ENCODE results near the gene PSMD9. TPM values are rescaled to one million over a fixed set of nuclear protein-coding genes. Genes with fewer than 3 reads are reported as not detected.
A peak's percentile ranks its signal among the peaks of the same experiment; 100 is the strongest.

PSMD9 gene
- total RNA-seq, 1 experiment from 2014 or later: 241 TPM

DNA sequence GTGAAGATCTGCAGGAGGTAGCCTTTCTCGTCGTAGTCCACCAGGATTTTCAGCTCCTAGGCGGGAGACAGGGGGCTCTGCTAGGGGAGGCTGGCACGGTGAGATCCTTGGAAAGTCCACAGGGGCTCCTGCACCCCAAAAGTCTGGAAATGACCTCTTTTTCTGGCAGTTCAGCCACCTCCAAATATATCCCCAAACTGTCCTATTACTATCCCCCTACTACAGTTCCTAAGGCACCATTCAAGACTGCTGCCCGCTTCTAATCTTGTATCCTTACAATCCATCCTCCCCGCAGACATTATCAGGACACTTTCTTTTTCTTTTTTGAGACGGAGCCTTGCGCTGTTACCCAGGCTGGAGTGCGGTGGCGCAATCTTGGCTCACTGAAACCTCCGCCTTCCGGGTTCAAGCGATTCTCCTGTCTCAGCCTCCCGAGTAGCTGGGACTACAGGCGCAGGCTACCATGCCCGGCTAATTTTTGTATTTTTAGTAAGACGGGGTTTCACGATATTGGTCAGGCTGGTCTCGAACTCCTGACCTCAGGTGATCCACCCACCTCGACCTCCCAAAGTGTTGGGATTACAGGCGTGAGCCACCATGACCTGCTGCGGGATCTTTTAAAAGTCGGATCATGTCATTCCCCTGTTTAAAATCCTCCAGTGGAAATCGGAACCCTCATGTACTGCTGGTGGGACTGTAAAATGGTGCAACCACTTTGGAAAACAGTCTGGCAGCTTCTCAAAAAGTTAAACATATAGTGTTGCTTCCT, 48.4 kb upstream of the PSMD9 start:
- Histone ChIP-seq H3K4me2 (ENCODE audit: low read length) (peak overlapping the region; percentile 90), H3K4me3 (ENCODE audit: low read length) (peak overlapping the region; percentile 79), H3K9me2 (replicated peaks; ENCODE audit: low read length) (no peaks in the 10 kb centered on the region), H3K4me1 (ENCODE audit: insufficient read depth, low read length) (0 out of 2 replicates have a peak, but pooled peaks cover 4% of the 10 kb centered on the region), H3K36me3 (ENCODE audit: low read depth, low read length) (no peaks in the 10 kb centered on the region), H3K9me3 (ENCODE audit: low read length) (no peaks in the 10 kb centered on the region), H3K27me3 (ENCODE audit: low read length) (no peaks in the 10 kb centered on the region), H2AFZ (ENCODE audit: low read length) (peak overlapping the region; percentile 89), H3F3A (ENCODE audit: low read length, unreplicated experiment) (no peaks in the 10 kb centered on the region), H3K9ac (ENCODE audit: low read length) (peak overlapping the region; percentile 73), H3K27ac (ENCODE audit: low read length) (peak overlapping the region; percentile 12; the same call in 1 of the 2 replicates), H3K79me2 (ENCODE audit: low read length) (no peaks in the 10 kb centered on the region), H4K20me1 (ENCODE audit: low read length) (no peaks in the 10 kb centered on the region)
- intact Hi-C loops (cut with micrococcal nuclease): loop anchor here (1.0 kb wide), 1 partner anchor 48 kb away; the partner anchor contains the start of gene PSMD9
- TF ChIP-seq EZH2 (IDR thresholded peaks at IDR 0.05; ENCODE audit: low read length, unreplicated experiment) (no peak), EZH2phosphoT487 (IDR thresholded peaks at IDR 0.05; ENCODE audit: borderline replicate concordance, low read length) (no peak)
- TF ChIP-seq, protein P1, sequence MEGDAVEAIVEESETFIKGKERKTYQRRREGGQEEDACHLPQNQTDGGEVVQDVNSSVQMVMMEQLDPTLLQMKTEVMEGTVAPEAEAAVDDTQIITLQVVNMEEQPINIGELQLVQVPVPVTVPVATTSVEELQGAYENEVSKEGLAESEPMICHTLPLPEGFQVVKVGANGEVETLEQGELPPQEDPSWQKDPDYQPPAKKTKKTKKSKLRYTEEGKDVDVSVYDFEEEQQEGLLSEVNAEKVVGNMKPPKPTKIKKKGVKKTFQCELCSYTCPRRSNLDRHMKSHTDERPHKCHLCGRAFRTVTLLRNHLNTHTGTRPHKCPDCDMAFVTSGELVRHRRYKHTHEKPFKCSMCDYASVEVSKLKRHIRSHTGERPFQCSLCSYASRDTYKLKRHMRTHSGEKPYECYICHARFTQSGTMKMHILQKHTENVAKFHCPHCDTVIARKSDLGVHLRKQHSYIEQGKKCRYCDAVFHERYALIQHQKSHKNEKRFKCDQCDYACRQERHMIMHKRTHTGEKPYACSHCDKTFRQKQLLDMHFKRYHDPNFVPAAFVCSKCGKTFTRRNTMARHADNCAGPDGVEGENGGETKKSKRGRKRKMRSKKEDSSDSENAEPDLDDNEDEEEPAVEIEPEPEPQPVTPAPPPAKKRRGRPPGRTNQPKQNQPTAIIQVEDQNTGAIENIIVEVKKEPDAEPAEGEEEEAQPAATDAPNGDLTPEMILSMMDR (conservative IDR thresholded peaks at IDR 0.05; ENCODE audit: low read depth, low read length): no peak
- TSS peak; percentile 92 for BruUV-seq (replicated peaks)
- ATAC-seq: peak; percentile 9
- no peak for DNase-seq
- ChIA-PET POLR2A (ENCODE audit: unreplicated experiment) (interaction anchor here (0.5 kb wide), 1 partner anchor 386 kb away, joined by 11 read pairs; the partner anchor contains the start of gene DIABLO), CTCF (no interaction called here)

DNA sequence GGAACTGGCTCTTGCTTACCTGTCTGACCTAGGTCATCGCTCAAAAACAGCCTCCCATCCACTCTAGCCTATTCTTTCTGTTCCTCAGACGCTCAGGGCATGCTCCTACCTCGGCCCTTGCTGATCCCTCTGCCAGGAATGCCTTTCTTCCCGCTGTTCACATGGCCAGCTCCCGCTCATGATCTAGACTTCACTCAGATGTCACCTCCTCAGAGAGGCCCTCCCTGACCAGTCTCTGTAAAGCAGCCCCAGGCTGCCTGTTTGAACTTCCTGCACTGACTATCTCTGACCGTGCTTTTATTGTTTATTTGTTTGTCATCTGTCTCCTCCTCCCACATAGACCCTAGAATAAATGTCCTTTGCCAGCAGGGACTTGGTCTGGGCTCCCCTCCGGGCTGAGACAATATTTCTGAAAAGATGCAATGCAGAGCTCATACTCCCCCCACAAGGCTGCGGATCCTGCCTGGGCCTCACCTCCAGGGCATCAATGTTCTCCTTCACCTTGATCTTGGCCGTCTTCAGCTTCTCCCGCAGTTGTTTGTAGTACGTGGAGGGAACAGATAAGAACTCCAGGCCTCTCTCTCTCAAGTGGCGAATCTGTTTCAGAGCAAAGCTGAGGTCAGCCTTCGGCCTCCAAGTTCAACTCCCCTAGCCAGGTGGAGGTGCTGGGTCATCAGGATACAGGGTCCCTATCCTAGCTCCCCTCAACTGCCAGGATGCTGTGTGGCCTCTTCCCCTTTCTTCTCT, 45.2 kb upstream of the PSMD9 start:
- Histone ChIP-seq H4K20me1 (ENCODE audit: low read length) (no peaks in the 10 kb centered on the region), H3K9me3 (ENCODE audit: low read length) (no peaks in the 10 kb centered on the region), H3K27me3 (ENCODE audit: low read length) (no peaks in the 10 kb centered on the region), H3F3A (ENCODE audit: low read length, unreplicated experiment) (no peaks in the 10 kb centered on the region), H2AFZ (ENCODE audit: low read length) (no peak overlapping the region), H3K4me1 (ENCODE audit: insufficient read depth, low read length) (0 out of 2 replicates have a peak, but pooled peaks cover 4% of the 10 kb centered on the region), H3K9ac (ENCODE audit: low read length) (no peak overlapping the region), H3K9me2 (replicated peaks; ENCODE audit: low read length) (no peaks in the 10 kb centered on the region), H3K4me2 (ENCODE audit: low read length) (no peak overlapping the region), H3K27ac (ENCODE audit: low read length) (no peak overlapping the region), H3K4me3 (ENCODE audit: low read length) (no peak overlapping the region), H3K36me3 (ENCODE audit: low read depth, low read length) (no peaks in the 10 kb centered on the region), H3K79me2 (ENCODE audit: low read length) (no peaks in the 10 kb centered on the region)
- DNase-seq (no peak), ATAC-seq (no peak)
- ChIA-PET CTCF (interaction anchor here (0.7 kb wide), 1 partner anchor 54 kb away, joined by 15 read pairs; no protein-coding TSS in a partner anchor), POLR2A (ENCODE audit: unreplicated experiment) (interaction anchor here (0.6 kb wide), 1 partner anchor 266 kb away, joined by 5 read pairs; no protein-coding TSS in a partner anchor)
- TF ChIP-seq EZH2 (IDR thresholded peaks at IDR 0.05; ENCODE audit: low read length, unreplicated experiment): no peak
- no peak for TF ChIP-seq EZH2phosphoT487 (IDR thresholded peaks at IDR 0.05; ENCODE audit: borderline replicate concordance, low read length)
- TF ChIP-seq, protein P1 (conservative IDR thresholded peaks at IDR 0.05; ENCODE audit: low read depth, low read length): no peak
- intact Hi-C loops (cut with micrococcal nuclease): no loop called here
- BruUV-seq (replicated peaks): no TSS peak
